Neural crest cell (in vitro differentiated cells): ENCODE results near the gene KCNF1. TPM values are rescaled to one million over a fixed set of nuclear protein-coding genes. Genes with fewer than 3 reads are reported as not detected.

ENCODE experiments used
- DNase-seq: peaks from one replicate; pipeline ENCODE4 v3.0.0; 2021; ENCODE audit warnings: low read depth, mixed read lengths, low spot score
- H3K27ac Mint-ChIP-seq: one replicate; pipeline ENCODE4 v1.8.0; 2021; ENCODE audit warnings: mild to moderate bottlenecking, mixed read lengths; ENCODE audit not compliant: unreplicated experiment
- H3K27me3 Mint-ChIP-seq: 2 replicates; pipeline ENCODE4 v1.8.0; 2021; ENCODE audit warnings: low read depth, mild to moderate bottlenecking, mixed read lengths
- H3K36me3 Mint-ChIP-seq: 2 replicates; pipeline ENCODE4 v1.8.0; 2021; ENCODE audit warnings: low read depth, mild to moderate bottlenecking, mixed read lengths
- H3K4me1 Mint-ChIP-seq: 2 replicates; pipeline ENCODE4 v1.8.0; 2021; ENCODE audit warnings: mixed read lengths
- H3K4me3 Mint-ChIP-seq: one replicate; pipeline ENCODE4 v1.8.0; 2021; ENCODE audit warnings: mild to moderate bottlenecking, mixed read lengths
- H3K9me3 Mint-ChIP-seq: 2 replicates; pipeline ENCODE4 v1.8.0; 2021; ENCODE audit warnings: mixed read lengths
- CTCF ChIP-seq: fragments of 200-600 bp; sonication (generic); conservative IDR thresholded peaks from 2 replicates; pipeline ENCODE4 v1.5.0; 2021; ENCODE audit warnings: antibody characterized with exemption, mild to moderate bottlenecking
- total RNA-seq: library from RNA; stranded (reverse); gene quantifications from 2 replicates; pipeline ENCODE4 v1.2.1, GENCODE V29; 2021

Gene KCNF1
- total RNA-seq, 1 donor from 2014 or later: 1.1 TPM

DNA sequence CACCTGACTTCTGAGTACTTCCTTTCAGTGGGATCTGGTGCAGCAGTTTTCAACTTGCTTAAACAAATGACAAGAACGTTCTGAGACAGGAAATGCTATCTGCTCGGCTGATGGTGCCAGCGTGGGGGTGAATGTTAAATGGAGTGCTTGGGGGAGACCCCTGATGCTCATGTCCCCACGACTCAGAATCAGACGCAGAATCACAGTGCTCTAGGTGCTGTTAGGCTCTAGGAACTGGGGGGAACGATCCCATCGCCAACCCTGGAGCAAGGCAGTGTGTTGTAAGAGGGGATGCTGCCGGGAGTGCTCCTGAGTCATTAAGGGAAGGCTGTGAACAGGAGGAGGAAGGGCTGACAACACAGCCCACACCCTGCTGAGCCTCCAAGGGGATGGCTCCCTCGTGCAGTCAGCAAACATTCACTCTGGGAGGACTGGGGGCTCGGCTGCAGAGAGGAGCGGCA, 34.1 kb upstream of the KCNF1 start:
- no peak overlapping the region for H3K27ac Mint-ChIP-seq
- TF ChIP-seq CTCF: no peak
- DNase-seq: no peak

GRCh38 chr2:10878268-10878915, 33.3 kb upstream of the KCNF1 start:
- Mint-ChIP-seq H3K4me3 (no peak overlapping the region), H3K27me3 (no peaks in the 10 kb centered on the region), H3K4me1 (peaks cover 10% of the 10 kb centered on the region), H3K9me3 (peaks cover 2% of the 10 kb centered on the region), H3K27ac (no peak overlapping the region), H3K36me3 (no peaks in the 10 kb centered on the region)
- TF ChIP-seq CTCF: no peak
- DNase-seq: no peak

More for the DNA sequence above, 34.1 kb upstream of the KCNF1 start:
- peaks cover 4% of the 10 kb centered on the region for H3K9me3 Mint-ChIP-seq
- no peaks in the 10 kb centered on the region for H3K27me3 Mint-ChIP-seq
- H3K4me1 Mint-ChIP-seq: peaks cover 9% of the 10 kb centered on the region
- H3K4me3 Mint-ChIP-seq: no peak overlapping the region
- H3K36me3 Mint-ChIP-seq: no peaks in the 10 kb centered on the region

GRCh38 chr2:10879159-10879558, 32.6 kb upstream of the KCNF1 start:
- Mint-ChIP-seq H3K36me3 (no peaks in the 10 kb centered on the region), H3K4me1 (peaks cover 18% of the 10 kb centered on the region), H3K4me3 (no peak overlapping the region), H3K27me3 (no peaks in the 10 kb centered on the region), H3K27ac (no peak overlapping the region), H3K9me3 (peaks cover 2% of the 10 kb centered on the region)
- DNase-seq: no peak
- no peak for TF ChIP-seq CTCF

DNA sequence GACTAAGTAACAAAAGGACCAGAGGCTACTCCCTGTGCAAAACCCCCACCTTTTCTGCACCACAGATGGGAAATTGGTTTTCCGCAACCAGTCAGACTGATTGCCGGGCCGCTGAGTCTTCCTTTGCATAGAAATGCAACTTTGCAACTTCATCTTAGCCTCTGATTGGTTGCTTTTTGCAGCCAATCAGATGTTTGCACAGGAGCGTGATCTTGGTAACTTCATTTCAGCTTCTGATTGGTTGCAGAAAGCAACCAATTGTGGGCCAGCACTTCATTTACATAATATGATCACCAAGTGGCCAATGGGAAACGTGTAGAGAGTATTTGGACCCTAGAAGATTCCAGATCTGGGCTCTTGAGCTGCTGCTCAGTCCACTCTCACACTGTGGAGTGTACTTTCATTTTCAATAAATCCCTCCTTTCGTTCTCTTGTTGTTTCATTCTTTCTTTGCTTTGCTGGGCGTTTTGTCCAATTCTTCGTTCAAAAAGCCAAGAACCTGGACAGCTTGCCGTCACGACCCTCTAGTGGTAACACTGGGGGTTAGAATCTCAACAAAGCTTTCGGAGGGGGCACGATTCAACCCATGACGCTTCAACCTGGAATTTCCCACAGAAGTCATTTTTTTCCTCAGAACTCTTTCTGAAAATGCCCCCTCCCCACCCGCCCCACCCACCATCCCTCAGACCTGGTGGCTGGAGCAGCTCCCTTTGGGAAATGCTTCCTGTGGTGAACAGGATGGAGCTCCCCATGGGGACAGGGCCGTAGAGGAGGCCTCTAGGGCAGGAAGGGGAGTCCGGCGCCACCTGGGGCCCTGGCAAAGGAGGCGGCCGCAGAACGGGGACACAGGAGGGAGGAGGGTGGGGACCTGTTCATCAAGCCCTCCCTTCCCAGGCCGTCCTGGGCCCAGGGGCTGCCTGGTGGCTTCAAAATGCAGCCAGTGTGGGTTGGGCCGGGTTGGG, 31.8 kb upstream of the KCNF1 start:
- no peak for TF ChIP-seq CTCF
- no peaks in the 10 kb centered on the region for H3K27me3 Mint-ChIP-seq
- H3K4me1 Mint-ChIP-seq: peaks cover 26% of the 10 kb centered on the region
- DNase-seq: no peak
- H3K4me3 Mint-ChIP-seq: no peak overlapping the region
- H3K27ac Mint-ChIP-seq: no peak overlapping the region
- H3K36me3 Mint-ChIP-seq: no peaks in the 10 kb centered on the region
- H3K9me3 Mint-ChIP-seq: peaks cover 2% of the 10 kb centered on the region

GRCh38 chr2:10880586-10881321, 31.0 kb upstream of the KCNF1 start:
- Mint-ChIP-seq H3K4me1 (peaks cover 34% of the 10 kb centered on the region), H3K36me3 (no peaks in the 10 kb centered on the region), H3K27ac (no peak overlapping the region), H3K27me3 (no peaks in the 10 kb centered on the region), H3K9me3 (peaks cover 2% of the 10 kb centered on the region), H3K4me3 (no peak overlapping the region)
- TF ChIP-seq CTCF: no peak
- no peak for DNase-seq
